ENCODE data around the gene IL12RB2. TPM values are rescaled to one million over a fixed set of nuclear protein-coding genes. Genes with fewer than 3 reads are reported as not detected.

The IL12RB2 gene
- total and polyA plus RNA-seq, 2 donors (not counting 1 experiment from before 2014, with no cell fraction given), result 0.67 TPM; not detected in 1

GRCh38 chr1:67339623-67340343 lies 32.1 kb downstream of the IL12RB2 start:
- ChIA-PET CTCF (interaction anchor here (1.1 to 1.3 kb wide), 2 partner anchors 9 to 88 kb away, joined by 3 to 4 read pairs; no protein-coding TSS in a partner anchor), POLR2A (no interaction called here)
- 41% methylated on average over 4 of the region's 7 CpGs for WGBS (ENCODE audit: insufficient coverage)
- Mint-ChIP-seq H3K27me3 (peaks cover 4% of the 10 kb centered on the region), H3K27ac (peak overlapping the region; percentile 1), H3K4me1 (peaks cover 59% of the 10 kb centered on the region), H3K9me3 (ENCODE audit: insufficient read depth) (no peaks in the 10 kb centered on the region), H3K4me3 (peak overlapping the region; percentile 55)
- intact Hi-C loops (cut with micrococcal nuclease), result loop anchor here (1.0 to 5.0 kb wide), 2 partner anchors 32 to 91 kb away; partner anchors contain the start of genes IL12RB2 and SERBP1
- ATAC-seq (ENCODE audit: low read depth), result peak; percentile 13
- Histone ChIP-seq H3K27me3 (replicated peaks in 1 of 4; ENCODE audit: control extremely low read depth in 1 of 4, control insufficient read depth in 3 of 4, insufficient read depth in 4 of 4, low read length in 3 of 4) (no peaks in the 10 kb centered on the region), H2AFZ (ENCODE audit: insufficient read depth, low read depth, low read length, poor library complexity, severe bottlenecking) (no peak overlapping the region), H3K9me3 (ENCODE audit: control extremely low read depth in 1 of 3, control insufficient read depth in 2 of 3, insufficient read depth in 1 of 3, low read length in 2 of 3) (no peaks in the 10 kb centered on the region), H3K4me3 (ENCODE audit: control extremely low read depth in 1 of 5, extremely low read depth in 1 of 5, insufficient read depth in 1 of 5, low read depth in 2 of 5, low read length in 4 of 5) (no peak overlapping the region), H3K4me2 (replicated peaks; ENCODE audit: low read depth, low read length, poor library complexity, severe bottlenecking) (peak overlapping the region; percentile 71), H3K9ac (ENCODE audit: low read length) (peak overlapping the region; percentile 20), H3K4me1 (ENCODE audit: control insufficient read depth in 2 of 2, insufficient read depth in 2 of 2, low read length in 2 of 2) (peaks cover 51 to 54% of the 10 kb centered on the region in 2 donors), H3K79me2 (ENCODE audit: control insufficient read depth, insufficient read depth, low read length) (no peaks in the 10 kb centered on the region), H3K36me3 (replicated peaks in 1 of 2; ENCODE audit: control extremely low read depth in 1 of 2, control insufficient read depth in 1 of 2, extremely low read depth in 1 of 2, insufficient read depth in 2 of 2, low read length in 1 of 2) (no peaks in the 10 kb centered on the region), H4K20me1 (ENCODE audit: control insufficient read depth, insufficient read depth, low read length, poor library complexity, severe bottlenecking) (no peaks in the 10 kb centered on the region), H3K27ac (ENCODE audit: low read length in 2 of 2) (no peak overlapping the region)
- no peak for TF ChIP-seq EZH2 (IDR thresholded peaks at IDR 0.05; ENCODE audit: borderline replicate concordance, insufficient read depth, low read depth, low read length, poor library complexity, severe bottlenecking)
- peak; percentile 35 for DNase-seq

GRCh38 chr1:67342076-67342890 lies 34.6 kb downstream of the IL12RB2 start:
- ChIA-PET POLR2A (no interaction called here), CTCF (interaction anchor here (1.0 kb wide), 1 partner anchor 9 kb away, joined by 4 read pairs; no protein-coding TSS in a partner anchor)
- Mint-ChIP-seq H3K27me3 (peaks cover 3% of the 10 kb centered on the region), H3K4me1 (peaks cover 52% of the 10 kb centered on the region), H3K9me3 (ENCODE audit: insufficient read depth) (no peaks in the 10 kb centered on the region), H3K27ac (peak overlapping the region; percentile 16), H3K4me3 (no peak overlapping the region)
- WGBS (ENCODE audit: insufficient coverage), result 61% methylated on average over 4 of the region's 5 CpGs
- DNase-seq (no peak), ATAC-seq (ENCODE audit: low read depth) (no peak)
- Histone ChIP-seq H3K4me2 (replicated peaks; ENCODE audit: low read depth, low read length, poor library complexity, severe bottlenecking) (no peak overlapping the region), H2AFZ (ENCODE audit: insufficient read depth, low read depth, low read length, poor library complexity, severe bottlenecking) (no peak overlapping the region), H3K9me3 (ENCODE audit: control extremely low read depth in 1 of 3, control insufficient read depth in 2 of 3, insufficient read depth in 1 of 3, low read length in 2 of 3) (no peaks in the 10 kb centered on the region), H4K20me1 (ENCODE audit: control insufficient read depth, insufficient read depth, low read length, poor library complexity, severe bottlenecking) (no peaks in the 10 kb centered on the region), H3K9ac (ENCODE audit: low read length) (no peak overlapping the region), H3K27me3 (replicated peaks in 1 of 4; ENCODE audit: control extremely low read depth in 1 of 4, control insufficient read depth in 3 of 4, insufficient read depth in 4 of 4, low read length in 3 of 4) (no peaks in the 10 kb centered on the region), H3K36me3 (replicated peaks in 1 of 2; ENCODE audit: control extremely low read depth in 1 of 2, control insufficient read depth in 1 of 2, extremely low read depth in 1 of 2, insufficient read depth in 2 of 2, low read length in 1 of 2) (no peaks in the 10 kb centered on the region), H3K4me1 (ENCODE audit: control insufficient read depth in 2 of 2, insufficient read depth in 2 of 2, low read length in 2 of 2) (peaks cover 40% of the 10 kb centered on the region in 2 donors), H3K27ac (ENCODE audit: low read length in 2 of 2) (no peak overlapping the region), H3K4me3 (ENCODE audit: control extremely low read depth in 1 of 5, extremely low read depth in 1 of 5, insufficient read depth in 1 of 5, low read depth in 2 of 5, low read length in 4 of 5) (no peak overlapping the region), H3K79me2 (ENCODE audit: control insufficient read depth, insufficient read depth, low read length) (no peaks in the 10 kb centered on the region)
- TF ChIP-seq CTCF (IDR thresholded peaks at IDR 0.05), result no peak
- no peak for TF ChIP-seq EZH2 (IDR thresholded peaks at IDR 0.05; ENCODE audit: borderline replicate concordance, insufficient read depth, low read depth, low read length, poor library complexity, severe bottlenecking)
- intact Hi-C loops (cut with micrococcal nuclease), result loop anchor here (5.0 kb wide), 1 partner anchor 35 kb away; the partner anchor contains the start of gene IL12RB2
